OCI-LY7 (cell line): ENCODE results near the gene ADAM23.

Experiments
- EZH2phosphoT487 ChIP-seq: fragments of 200-600 bp; sonication (generic); IDR thresholded peaks from 2 replicates; pipeline ENCODE4 v1.6.1; 2018; ENCODE audit warnings: low read depth, borderline replicate concordance, mild to moderate bottlenecking, mixed run types, antibody characterized with exemption, low read length, moderate library complexity, mixed read lengths
- TF ChIP-seq, protein P1 (sequence below): fragments of 200-600 bp; sonication (generic); conservative IDR thresholded peaks from 2 replicates; pipeline ENCODE4 v1.5.1; 2014; ENCODE audit warnings: mild to moderate bottlenecking, antibody characterized with exemption, low read length, moderate library complexity, mixed read lengths

DNA sequence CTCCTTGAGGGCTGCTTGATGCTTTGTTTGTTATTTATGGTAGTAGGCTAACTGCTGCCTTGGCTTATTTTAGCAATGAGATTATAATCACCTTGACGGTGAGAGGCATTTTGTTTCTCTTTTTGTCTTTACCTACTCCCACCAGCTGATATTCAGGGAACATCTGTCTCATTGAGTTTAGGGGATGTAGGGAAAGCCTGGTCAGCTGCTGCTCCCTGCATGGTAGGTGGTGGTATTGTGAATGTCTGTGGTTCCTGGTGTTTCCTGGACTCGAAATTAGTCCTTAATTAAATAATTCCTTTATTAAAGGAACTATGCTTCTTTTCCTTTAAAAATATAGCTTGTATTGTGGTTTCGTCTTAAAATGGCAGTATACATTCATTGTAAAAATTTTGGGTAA, 77.8 kb downstream of the ADAM23 start:
- TF ChIP-seq EZH2phosphoT487, result no peak
- TF ChIP-seq, protein P1, sequence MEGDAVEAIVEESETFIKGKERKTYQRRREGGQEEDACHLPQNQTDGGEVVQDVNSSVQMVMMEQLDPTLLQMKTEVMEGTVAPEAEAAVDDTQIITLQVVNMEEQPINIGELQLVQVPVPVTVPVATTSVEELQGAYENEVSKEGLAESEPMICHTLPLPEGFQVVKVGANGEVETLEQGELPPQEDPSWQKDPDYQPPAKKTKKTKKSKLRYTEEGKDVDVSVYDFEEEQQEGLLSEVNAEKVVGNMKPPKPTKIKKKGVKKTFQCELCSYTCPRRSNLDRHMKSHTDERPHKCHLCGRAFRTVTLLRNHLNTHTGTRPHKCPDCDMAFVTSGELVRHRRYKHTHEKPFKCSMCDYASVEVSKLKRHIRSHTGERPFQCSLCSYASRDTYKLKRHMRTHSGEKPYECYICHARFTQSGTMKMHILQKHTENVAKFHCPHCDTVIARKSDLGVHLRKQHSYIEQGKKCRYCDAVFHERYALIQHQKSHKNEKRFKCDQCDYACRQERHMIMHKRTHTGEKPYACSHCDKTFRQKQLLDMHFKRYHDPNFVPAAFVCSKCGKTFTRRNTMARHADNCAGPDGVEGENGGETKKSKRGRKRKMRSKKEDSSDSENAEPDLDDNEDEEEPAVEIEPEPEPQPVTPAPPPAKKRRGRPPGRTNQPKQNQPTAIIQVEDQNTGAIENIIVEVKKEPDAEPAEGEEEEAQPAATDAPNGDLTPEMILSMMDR, result no peak
